KOPT-K1 (cell line): ENCODE measurements around the gene UNC13B.

ENCODE experiments used
- H3K27ac ChIP-seq: fragments of 200-600 bp; sonication (generic); 2 replicates; pipeline ENCODE4 v1.5.1; 2016; ENCODE audit warnings: antibody characterized with exemption, mild to moderate bottlenecking, low read depth, low read length; ENCODE audit not compliant: poor library complexity, severe bottlenecking
- H3K36me3 ChIP-seq: fragments of 200-600 bp; sonication (generic); 2 replicates; pipeline ENCODE4 v1.5.1; 2017; ENCODE audit warnings: antibody characterized with exemption, mild to moderate bottlenecking, low read length, moderate library complexity; ENCODE audit not compliant: insufficient read depth
- H3K9me3 ChIP-seq: fragments of 200-600 bp; sonication (generic); 2 replicates; pipeline ENCODE4 v1.5.1; 2017; ENCODE audit warnings: antibody characterized with exemption, low read length, mild to moderate bottlenecking; ENCODE audit not compliant: insufficient read depth, poor library complexity, severe bottlenecking

UNC13B gene

GRCh38 chr9:35341021-35341420 is 179.2 kb downstream of the UNC13B start:
- Histone ChIP-seq H3K27ac (no peak overlapping the region), H3K9me3 (no peaks in the 10 kb centered on the region), H3K36me3 (no peaks in the 10 kb centered on the region)

- Histone ChIP-seq H3K36me3 (no peaks in the 10 kb centered on the region), H3K9me3 (no peaks in the 10 kb centered on the region), H3K27ac (no peak overlapping the region)
Observed at GRCh38 chr9:35341585-35341984, 179.8 kb downstream of the UNC13B start.

GRCh38 chr9:35342221-35342958 is 180.6 kb downstream of the UNC13B start:
- Histone ChIP-seq H3K9me3 (no peaks in the 10 kb centered on the region), H3K27ac (no peak overlapping the region), H3K36me3 (no peaks in the 10 kb centered on the region)

GRCh38 chr9:35348109-35348508 is 186.3 kb downstream of the UNC13B start:
- Histone ChIP-seq H3K9me3 (no peaks in the 10 kb centered on the region), H3K36me3 (no peaks in the 10 kb centered on the region), H3K27ac (no peak overlapping the region)

- Histone ChIP-seq H3K36me3 (no peaks in the 10 kb centered on the region), H3K27ac (no peak overlapping the region), H3K9me3 (no peaks in the 10 kb centered on the region)
Observed at GRCh38 chr9:35349287-35349990, 187.6 kb downstream of the UNC13B start.

GRCh38 chr9:35350212-35350611 is 188.4 kb downstream of the UNC13B start:
- H3K27ac ChIP-seq, result no peak overlapping the region

GRCh38 chr9:35350827-35351549 is 189.2 kb downstream of the UNC13B start:
- Histone ChIP-seq H3K27ac (no peak overlapping the region), H3K9me3 (no peaks in the 10 kb centered on the region), H3K36me3 (no peaks in the 10 kb centered on the region)

More at GRCh38 chr9:35350212-35350611, 188.4 kb downstream of the UNC13B start:
- H3K36me3 ChIP-seq, result no peaks in the 10 kb centered on the region
- no peaks in the 10 kb centered on the region for H3K9me3 ChIP-seq

- no peak overlapping the region for H3K27ac ChIP-seq
Observed at GRCh38 chr9:35353731-35354365, 192.0 kb downstream of the UNC13B start.

GRCh38 chr9:35355939-35356338 is 194.1 kb downstream of the UNC13B start:
- Histone ChIP-seq H3K27ac (no peak overlapping the region), H3K9me3 (no peaks in the 10 kb centered on the region), H3K36me3 (no peaks in the 10 kb centered on the region)

More at GRCh38 chr9:35353731-35354365, 192.0 kb downstream of the UNC13B start:
- H3K36me3 ChIP-seq, result no peaks in the 10 kb centered on the region
- no peaks in the 10 kb centered on the region for H3K9me3 ChIP-seq

- H3K27ac ChIP-seq, result no peak overlapping the region
- H3K36me3 ChIP-seq, result no peaks in the 10 kb centered on the region
- no peaks in the 10 kb centered on the region for H3K9me3 ChIP-seq
Observed at GRCh38 chr9:35357116-35357515, 195.3 kb downstream of the UNC13B start.

GRCh38 chr9:35357826-35358225 is 196.0 kb downstream of the UNC13B start:
- Histone ChIP-seq H3K9me3 (no peaks in the 10 kb centered on the region), H3K27ac (no peak overlapping the region)

GRCh38 chr9:35364817-35365585 is 203.2 kb downstream of the UNC13B start:
- no peaks in the 10 kb centered on the region for H3K9me3 ChIP-seq
- no peaks in the 10 kb centered on the region for H3K36me3 ChIP-seq
- no peak overlapping the region for H3K27ac ChIP-seq

More at GRCh38 chr9:35357826-35358225, 196.0 kb downstream of the UNC13B start:
- no peaks in the 10 kb centered on the region for H3K36me3 ChIP-seq

- H3K27ac ChIP-seq, result no peak overlapping the region
- no peaks in the 10 kb centered on the region for H3K36me3 ChIP-seq
- H3K9me3 ChIP-seq, result no peaks in the 10 kb centered on the region
Observed at GRCh38 chr9:35366627-35367026, 204.8 kb downstream of the UNC13B start.

- Histone ChIP-seq H3K27ac (no peak overlapping the region), H3K36me3 (no peaks in the 10 kb centered on the region), H3K9me3 (no peaks in the 10 kb centered on the region)
Observed at GRCh38 chr9:35367451-35367850, 205.6 kb downstream of the UNC13B start.
